HEK293T (cell line): ENCODE data around the gene BPIFB6.

Source experiments
- CTCF ChIA-PET: fragments of 350-600 bp; formaldehyde crosslinking; extraction: SDS; loops from one replicate; lab custom pipeline; 2021; ENCODE audit warnings: antibody characterized with exemption, inconsistent platforms; lab: Yijun Ruan, JAX
- POLR2A ChIA-PET: fragments of 350-600 bp; formaldehyde crosslinking; extraction: SDS; loops from one replicate; lab custom pipeline; 2020; ENCODE audit warnings: antibody characterized with exemption, inconsistent platforms; lab: Yijun Ruan, JAX
- DNase-seq: peaks from one replicate; pipeline ENCODE4 v3.0.0; 2012; ENCODE audit warnings: mixed read lengths; ENCODE audit errors: extremely low spot score
- ARNT ChIP-seq: fragments of 450-650 bp; IDR thresholded peaks from 2 replicates; pipeline ENCODE4 v1.6.1; 2017; ENCODE audit warnings: mild to moderate bottlenecking
- BHLHE40 ChIP-seq: fragments of 450-650 bp; IDR thresholded peaks from 2 replicates; pipeline ENCODE4 v1.6.1; 2016; ENCODE audit warnings: mild to moderate bottlenecking, moderate library complexity, borderline replicate concordance
- CTBP1 ChIP-seq: fragments of 450-650 bp; IDR thresholded peaks from 2 replicates; pipeline ENCODE4 v1.6.1; 2016; ENCODE audit warnings: borderline replicate concordance
- ELF4 ChIP-seq: fragments of 450-650 bp; IDR thresholded peaks from 2 replicates; pipeline ENCODE4 v1.6.1; 2017; ENCODE audit warnings: antibody characterized with exemption
- FOXA1 ChIP-seq: fragments of 450-650 bp; IDR thresholded peaks from 2 replicates; pipeline ENCODE4 v1.6.1; 2016; ENCODE audit warnings: mild to moderate bottlenecking
- FOXK2 ChIP-seq: fragments of 450-650 bp; IDR thresholded peaks from 2 replicates; pipeline ENCODE4 v1.6.1; 2016; ENCODE audit warnings: mild to moderate bottlenecking
- FOXM1 ChIP-seq: fragments of 450-650 bp; IDR thresholded peaks from 2 replicates; pipeline ENCODE4 v1.6.1; 2017; ENCODE audit warnings: mild to moderate bottlenecking, borderline replicate concordance
- HDGF ChIP-seq: fragments of 450-650 bp; IDR thresholded peaks from 2 replicates; pipeline ENCODE4 v1.6.1; 2017; ENCODE audit warnings: antibody characterized with exemption, borderline replicate concordance
- L3MBTL2 ChIP-seq: fragments of 450-650 bp; conservative IDR thresholded peaks from 2 replicates; pipeline ENCODE4 v1.6.1; 2016; ENCODE audit warnings: mild to moderate bottlenecking
- LEF1 ChIP-seq: fragments of 450-650 bp; IDR thresholded peaks from 2 replicates; pipeline ENCODE4 v1.6.1; 2017; ENCODE audit warnings: mild to moderate bottlenecking, borderline replicate concordance
- NFRKB ChIP-seq: fragments of 450-650 bp; IDR thresholded peaks from 2 replicates; pipeline ENCODE4 v1.6.1; 2016; ENCODE audit warnings: mild to moderate bottlenecking, moderate library complexity
- SP1 ChIP-seq: fragments of 450-650 bp; IDR thresholded peaks from 2 replicates; pipeline ENCODE4 v1.6.1; 2017
- SUZ12 ChIP-seq: fragments of 450-650 bp; IDR thresholded peaks from 2 replicates; pipeline ENCODE4 v1.6.1; 2016; ENCODE audit warnings: mild to moderate bottlenecking
- TARDBP ChIP-seq: fragments of 450-650 bp; IDR thresholded peaks from 2 replicates; pipeline ENCODE4 v1.6.1; 2016
- ZNF384 ChIP-seq: fragments of 450-650 bp; IDR thresholded peaks from 2 replicates; pipeline ENCODE4 v1.6.1; 2016
- TF ChIP-seq, protein P1 (sequence below): fragments of 450-650 bp; IDR thresholded peaks from 2 replicates; pipeline ENCODE4 v1.6.1; 2016

The BPIFB6 gene

DNA sequence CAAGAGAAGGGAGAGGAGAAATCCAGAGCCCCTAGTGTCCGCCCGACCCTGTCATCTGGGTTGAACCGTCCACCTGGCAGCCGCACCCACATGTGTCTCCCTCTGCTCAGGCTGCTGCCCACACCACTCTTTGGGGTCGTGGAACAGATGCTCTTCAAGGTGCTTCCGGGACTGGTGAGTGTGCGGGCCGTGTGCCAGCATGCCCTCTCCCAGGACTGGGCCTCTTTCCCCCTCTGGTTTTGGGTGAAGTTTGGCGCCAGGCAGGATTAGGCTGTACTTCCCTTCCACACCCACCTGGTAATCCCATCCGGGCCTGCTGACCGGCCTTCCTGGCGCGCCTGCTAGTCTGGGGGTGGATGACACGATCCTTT lies 30.2 kb downstream of the BPIFB6 start:
- CTCF ChIA-PET = no interaction called here
- TF ChIP-seq BHLHE40 = no peak
- no peak for TF ChIP-seq L3MBTL2
- TF ChIP-seq SUZ12 = no peak
- TF ChIP-seq CTBP1 = no peak
- TF ChIP-seq TARDBP = no peak
- no peak for TF ChIP-seq ELF4
- TF ChIP-seq FOXM1 = no peak
- TF ChIP-seq NFRKB = no peak
- no peak for TF ChIP-seq ZNF384
- TF ChIP-seq, protein P1, sequence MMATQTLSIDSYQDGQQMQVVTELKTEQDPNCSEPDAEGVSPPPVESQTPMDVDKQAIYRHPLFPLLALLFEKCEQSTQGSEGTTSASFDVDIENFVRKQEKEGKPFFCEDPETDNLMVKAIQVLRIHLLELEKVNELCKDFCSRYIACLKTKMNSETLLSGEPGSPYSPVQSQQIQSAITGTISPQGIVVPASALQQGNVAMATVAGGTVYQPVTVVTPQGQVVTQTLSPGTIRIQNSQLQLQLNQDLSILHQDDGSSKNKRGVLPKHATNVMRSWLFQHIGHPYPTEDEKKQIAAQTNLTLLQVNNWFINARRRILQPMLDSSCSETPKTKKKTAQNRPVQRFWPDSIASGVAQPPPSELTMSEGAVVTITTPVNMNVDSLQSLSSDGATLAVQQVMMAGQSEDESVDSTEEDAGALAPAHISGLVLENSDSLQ = no peak
- TF ChIP-seq FOXA1 = no peak
- TF ChIP-seq SP1 = no peak
- no peak for TF ChIP-seq FOXK2
- TF ChIP-seq ARNT = no peak
- DNase-seq = no peak

DNA sequence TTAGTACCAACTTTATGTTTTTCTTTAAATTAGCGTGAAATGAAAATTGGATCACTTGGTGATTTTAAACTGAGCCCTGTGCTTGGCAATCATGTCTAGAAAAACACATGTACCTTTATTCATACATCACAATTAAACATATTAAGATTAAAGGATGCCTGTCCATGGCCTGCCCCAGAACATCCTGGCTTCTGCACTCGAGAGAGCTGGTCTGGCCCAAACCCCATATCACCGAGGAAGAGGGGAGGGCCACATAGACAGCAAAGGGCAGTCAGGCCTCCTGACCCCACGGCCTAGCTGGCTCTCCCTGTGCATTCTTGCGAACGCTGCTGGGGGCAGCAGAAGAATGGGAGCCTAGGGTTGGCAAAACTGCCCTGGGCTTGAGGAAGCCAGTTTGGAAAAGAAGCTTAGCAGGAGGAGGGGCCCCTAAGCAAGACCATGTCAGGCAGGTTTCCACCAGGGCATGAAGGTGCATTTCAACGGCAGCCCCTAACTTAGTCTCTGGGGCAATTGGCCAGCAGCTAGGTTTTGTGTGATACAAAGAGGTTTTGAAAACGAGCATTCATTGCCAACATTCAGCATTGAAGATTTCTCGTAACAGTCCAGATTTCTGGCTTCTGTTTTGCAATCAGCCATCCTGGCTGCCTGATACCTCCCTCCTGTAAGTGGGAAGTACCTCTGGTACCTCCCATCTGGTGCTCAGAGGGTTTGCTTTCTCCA lies 30.8 kb downstream of the BPIFB6 start:
- TF ChIP-seq L3MBTL2 (no peak), FOXM1 (no peak), SUZ12 (no peak), FOXK2 (no peak), BHLHE40 (no peak), HDGF (no peak), ZNF384 (no peak), FOXA1 (no peak)
- TF ChIP-seq, protein P1 = no peak
- DNase-seq = no peak
- ChIA-PET POLR2A (no interaction called here), CTCF (no interaction called here)

More for the DNA sequence above, 30.2 kb downstream of the BPIFB6 start:
- POLR2A ChIA-PET = no interaction called here

DNA sequence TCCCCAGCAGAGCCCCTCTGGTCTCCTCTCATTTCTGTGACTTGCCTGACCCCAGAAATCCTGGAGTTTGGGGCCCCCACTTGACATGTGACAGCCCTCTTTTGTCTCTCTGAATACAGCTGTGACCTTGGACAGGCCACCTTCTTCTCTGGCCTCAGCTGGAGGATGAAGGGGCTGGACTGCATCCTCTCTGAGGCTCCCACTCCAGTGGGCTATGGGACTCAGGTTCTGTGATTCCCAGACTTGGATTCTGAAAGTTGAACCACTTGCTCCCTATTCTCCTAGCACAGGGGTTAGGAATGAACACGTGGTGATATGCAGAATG lies 31.3 kb downstream of the BPIFB6 start:
- DNase-seq = no peak
- TF ChIP-seq NFRKB = no peak
- no peak for TF ChIP-seq SP1
- no peak for TF ChIP-seq L3MBTL2
- no peak for TF ChIP-seq ZNF384
- ChIA-PET POLR2A (no interaction called here), CTCF (no interaction called here)

DNA sequence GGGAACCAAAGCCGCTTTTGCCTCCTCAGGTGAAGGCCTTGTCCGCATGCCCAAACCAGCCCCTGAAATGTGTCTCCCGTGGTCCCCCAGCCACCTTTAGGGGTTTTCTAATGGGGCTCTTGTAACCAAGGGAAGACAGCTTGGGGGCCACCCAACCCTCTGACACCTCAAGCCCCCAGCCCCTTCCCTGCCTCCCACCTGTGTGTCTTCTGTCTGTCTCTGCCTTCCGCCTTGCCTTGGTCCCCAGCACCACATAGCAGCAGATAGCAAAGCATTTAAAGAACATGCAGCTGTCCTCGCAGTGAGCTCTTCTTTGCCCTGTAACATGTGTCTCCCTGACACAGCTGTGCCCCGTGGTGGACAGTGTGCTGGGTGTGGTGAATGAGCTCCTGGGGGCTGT lies 31.8 kb downstream of the BPIFB6 start:
- CTCF ChIA-PET = no interaction called here
- POLR2A ChIA-PET = no interaction called here
- no peak for DNase-seq
- TF ChIP-seq ZNF384 = no peak

DNA sequence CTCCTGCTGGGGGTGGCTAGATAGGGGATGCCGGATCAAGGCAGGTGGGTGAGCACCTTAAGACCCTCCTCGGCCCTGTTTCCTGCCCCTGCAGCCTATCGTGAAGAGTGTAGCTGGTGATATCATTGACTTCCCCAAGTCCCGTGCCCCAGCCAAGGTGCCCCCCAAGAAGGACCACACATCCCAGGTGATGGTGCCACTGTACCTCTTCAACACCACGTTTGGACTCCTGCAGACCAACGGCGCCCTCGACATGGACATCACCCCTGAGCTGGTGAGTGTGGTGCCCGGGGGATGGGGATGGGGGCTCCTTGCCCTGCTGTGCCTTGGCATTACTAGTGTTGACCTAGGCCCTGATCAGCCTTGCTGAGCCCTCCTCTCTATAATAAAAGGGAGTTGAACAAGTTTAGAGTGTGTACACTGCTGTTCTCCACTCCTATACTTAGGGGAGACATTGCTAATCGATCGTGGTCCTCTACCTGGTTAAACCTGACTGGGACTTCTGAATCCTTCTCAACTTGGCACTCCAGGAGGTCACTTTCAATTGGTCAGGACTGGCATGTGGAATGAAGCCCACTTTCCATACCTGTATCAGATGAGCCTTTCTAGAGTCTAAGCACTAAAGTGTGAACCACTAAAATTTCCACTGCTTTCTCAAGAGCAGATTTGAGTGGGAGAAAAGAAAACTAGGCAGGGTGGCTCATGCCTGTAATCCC lies 33.3 kb downstream of the BPIFB6 start:
- ChIA-PET POLR2A (no interaction called here), CTCF (no interaction called here)
- TF ChIP-seq TARDBP = no peak
- no peak for TF ChIP-seq FOXK2
- TF ChIP-seq SUZ12 = no peak
- TF ChIP-seq ELF4 = no peak
- no peak for TF ChIP-seq BHLHE40
- TF ChIP-seq CTBP1 = no peak
- TF ChIP-seq SP1 = no peak
- no peak for TF ChIP-seq HDGF
- TF ChIP-seq FOXA1 = no peak
- no peak for TF ChIP-seq LEF1
- TF ChIP-seq L3MBTL2 = no peak
- TF ChIP-seq FOXM1 = no peak
- TF ChIP-seq ZNF384 = no peak
- TF ChIP-seq ARNT = no peak
- TF ChIP-seq, protein P1 = no peak
- no peak for TF ChIP-seq NFRKB

DNA sequence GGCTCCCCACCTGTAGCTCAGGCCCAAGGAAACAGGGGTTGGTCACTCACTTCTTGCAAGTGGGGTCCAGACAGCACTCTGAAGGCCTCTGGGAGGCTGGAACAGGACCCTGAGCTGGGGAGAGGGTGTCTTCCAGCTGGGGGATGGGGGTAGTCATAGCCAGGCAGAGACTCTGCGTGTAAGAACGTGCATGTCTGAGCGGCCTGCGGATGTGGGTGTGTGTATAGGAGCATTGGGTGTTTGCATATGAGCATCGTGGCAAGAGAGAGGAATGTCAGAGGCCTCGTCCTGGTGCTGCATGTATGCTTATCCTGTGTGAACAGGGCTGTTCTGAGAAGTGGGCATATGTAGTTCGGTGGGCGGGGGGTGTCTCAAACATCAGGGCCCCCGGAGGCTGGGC lies 34.3 kb downstream of the BPIFB6 start:
- no peak for DNase-seq
- TF ChIP-seq SP1 (no peak), BHLHE40 (no peak)
- POLR2A ChIA-PET = no interaction called here
- CTCF ChIA-PET = no interaction called here

More for the DNA sequence above, 33.3 kb downstream of the BPIFB6 start:
- no peak for DNase-seq

DNA sequence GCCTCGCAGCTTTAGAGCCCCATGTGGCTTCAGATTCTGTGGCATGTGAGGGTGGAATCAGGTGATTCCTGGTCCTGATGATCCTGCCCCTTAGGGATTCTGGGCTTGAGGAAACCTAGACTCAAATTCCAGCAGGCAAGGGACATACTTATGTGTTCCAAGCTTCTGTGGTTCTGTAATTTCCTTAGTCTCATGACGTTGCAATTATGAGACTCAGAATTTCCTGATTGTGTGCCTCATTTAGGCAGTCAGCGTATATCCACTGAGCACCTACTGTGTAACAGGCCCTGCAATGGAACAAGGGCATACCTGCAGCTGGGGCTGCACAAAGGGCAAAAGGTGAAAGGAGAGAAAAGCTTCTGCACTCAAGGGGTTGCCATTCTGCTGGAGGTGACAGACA lies 36.4 kb downstream of the BPIFB6 start:
- POLR2A ChIA-PET = no interaction called here
- CTCF ChIA-PET = no interaction called here
- TF ChIP-seq SP1 (no peak), FOXA1 (no peak), SUZ12 (no peak), FOXM1 (no peak), NFRKB (no peak), TARDBP (no peak), ELF4 (no peak), BHLHE40 (no peak), ARNT (no peak), L3MBTL2 (no peak), FOXK2 (no peak), ZNF384 (no peak), CTBP1 (no peak)
- TF ChIP-seq, protein P1 = no peak
- DNase-seq = no peak
